Erythroblast (primary cell): ENCODE results near the gene CBR3.

ENCODE experiments used
- GATA1 ChIP-seq: IDR thresholded peaks from 2 replicates; pipeline ENCODE4 v1.6.1; 2011; ENCODE audit warnings: low read depth, mild to moderate bottlenecking, control low read depth, low read length, moderate library complexity
- POLR2A ChIP-seq: IDR thresholded peaks from 2 replicates; pipeline ENCODE4 v1.6.1; 2011; ENCODE audit warnings: mild to moderate bottlenecking, low read length

- TF ChIP-seq POLR2A (no peak), GATA1 (no peak)
These were observed 30.5 kb downstream of the CBR3 start for GRCh38 chr21:36165356-36165755.
